ENCODE results near the gene RAD9B.

Gene RAD9B

DNA sequence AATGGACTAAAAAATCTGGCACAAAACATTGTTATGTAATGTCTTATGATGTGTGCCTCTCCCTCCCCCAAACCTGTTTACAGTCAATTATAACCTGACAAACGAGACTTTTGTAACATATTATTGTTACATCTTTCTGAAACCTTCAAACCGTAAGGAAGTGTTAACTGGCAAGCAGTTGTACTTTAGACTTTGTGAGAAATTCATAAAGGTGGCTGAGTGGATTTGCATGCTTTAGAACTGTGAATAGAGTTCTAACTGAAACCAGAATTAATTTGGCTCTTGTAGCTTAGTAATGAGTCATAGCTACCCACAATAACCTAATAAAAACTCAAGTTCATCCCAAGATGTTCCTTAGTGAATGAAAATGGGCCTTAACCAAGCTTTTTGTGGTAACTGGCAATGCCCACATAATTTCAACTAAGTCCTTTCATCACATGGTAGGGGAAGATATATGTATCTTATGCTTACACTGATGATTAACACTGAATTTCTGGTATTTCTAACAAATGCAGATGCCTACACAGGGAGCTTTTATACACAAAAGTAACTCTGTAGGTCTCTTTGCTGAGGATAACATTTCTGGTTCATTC lies 29.7 kb downstream of the RAD9B start:
- FAIRE-seq (no peak), DNase-seq (ENCODE audit: insufficient read length, low spot score) (no peak)
- TF ChIP-seq, protein P1, sequence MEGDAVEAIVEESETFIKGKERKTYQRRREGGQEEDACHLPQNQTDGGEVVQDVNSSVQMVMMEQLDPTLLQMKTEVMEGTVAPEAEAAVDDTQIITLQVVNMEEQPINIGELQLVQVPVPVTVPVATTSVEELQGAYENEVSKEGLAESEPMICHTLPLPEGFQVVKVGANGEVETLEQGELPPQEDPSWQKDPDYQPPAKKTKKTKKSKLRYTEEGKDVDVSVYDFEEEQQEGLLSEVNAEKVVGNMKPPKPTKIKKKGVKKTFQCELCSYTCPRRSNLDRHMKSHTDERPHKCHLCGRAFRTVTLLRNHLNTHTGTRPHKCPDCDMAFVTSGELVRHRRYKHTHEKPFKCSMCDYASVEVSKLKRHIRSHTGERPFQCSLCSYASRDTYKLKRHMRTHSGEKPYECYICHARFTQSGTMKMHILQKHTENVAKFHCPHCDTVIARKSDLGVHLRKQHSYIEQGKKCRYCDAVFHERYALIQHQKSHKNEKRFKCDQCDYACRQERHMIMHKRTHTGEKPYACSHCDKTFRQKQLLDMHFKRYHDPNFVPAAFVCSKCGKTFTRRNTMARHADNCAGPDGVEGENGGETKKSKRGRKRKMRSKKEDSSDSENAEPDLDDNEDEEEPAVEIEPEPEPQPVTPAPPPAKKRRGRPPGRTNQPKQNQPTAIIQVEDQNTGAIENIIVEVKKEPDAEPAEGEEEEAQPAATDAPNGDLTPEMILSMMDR (IDR thresholded peaks at IDR 0.05; ENCODE audit: insufficient read depth, missing control alignments), result no peak

DNA sequence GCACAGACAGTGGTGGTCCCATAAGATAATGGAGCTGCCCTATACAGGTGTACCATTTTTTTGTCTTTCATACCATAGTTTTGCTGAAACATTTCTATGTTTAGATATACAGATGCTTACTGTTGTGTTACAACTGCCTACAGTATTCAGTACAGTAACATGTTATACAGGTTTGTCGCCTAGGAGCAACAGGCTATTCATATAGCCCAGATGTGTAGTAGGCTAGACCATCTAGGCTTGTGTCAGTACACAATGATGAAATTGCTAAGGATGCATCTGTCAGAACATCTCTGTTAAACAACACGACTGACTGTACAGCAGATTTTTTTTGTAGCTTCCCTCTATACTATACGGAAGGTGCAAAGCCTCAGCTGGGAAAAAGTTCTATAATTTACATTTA lies 30.5 kb downstream of the RAD9B start:
- FAIRE-seq (no peak), DNase-seq (ENCODE audit: insufficient read length, low spot score) (no peak)
- TF ChIP-seq, protein P1 (IDR thresholded peaks at IDR 0.05; ENCODE audit: insufficient read depth, missing control alignments), result no peak

DNA sequence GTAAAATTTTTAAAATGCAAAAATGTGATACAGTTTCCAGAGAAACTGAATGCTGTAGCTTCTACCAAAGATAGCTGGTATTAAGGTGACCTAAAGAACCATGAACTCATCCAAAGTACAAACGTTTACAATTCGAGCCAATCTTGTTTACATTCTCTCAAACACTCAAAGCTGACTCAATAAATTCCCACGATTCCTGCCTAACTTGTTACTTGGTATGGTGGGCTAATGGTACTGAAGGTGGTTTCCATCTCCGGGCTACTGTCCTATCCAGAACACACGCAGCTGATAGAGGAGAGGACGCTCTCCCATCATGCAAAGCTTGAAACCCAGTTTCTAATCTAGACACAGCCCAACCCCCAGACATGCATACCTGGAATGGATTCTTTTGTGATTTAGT lies 31.5 kb downstream of the RAD9B start:
- TF ChIP-seq, protein P1 (IDR thresholded peaks at IDR 0.05; ENCODE audit: insufficient read depth, missing control alignments), result no peak
- FAIRE-seq, result no peak

DNA sequence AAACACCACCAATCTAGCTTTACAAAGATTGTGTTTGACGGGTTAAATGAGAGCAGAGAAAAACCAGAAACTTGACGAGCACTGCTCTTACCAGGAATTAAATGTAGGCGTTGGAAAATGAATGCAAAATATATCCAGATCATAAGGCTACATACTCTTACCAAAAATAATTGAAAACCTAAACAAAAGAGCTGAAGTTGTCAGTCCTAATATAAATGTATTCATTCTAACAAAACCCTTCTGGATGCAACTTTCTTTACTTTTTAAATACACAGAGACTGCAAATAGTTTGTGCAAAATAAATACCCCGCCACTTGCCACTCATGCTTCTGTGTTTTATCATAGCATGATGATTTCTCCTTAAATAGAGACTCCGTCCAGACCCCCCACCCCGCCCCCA lies 32.7 kb downstream of the RAD9B start:
- TF ChIP-seq, protein P1 (IDR thresholded peaks at IDR 0.05; ENCODE audit: insufficient read depth, missing control alignments), result no peak
- FAIRE-seq (no peak), DNase-seq (ENCODE audit: insufficient read length, low spot score) (no peak)

More for the DNA sequence above, 31.5 kb downstream of the RAD9B start:
- DNase-seq (ENCODE audit: insufficient read length, low spot score), result no peak

DNA sequence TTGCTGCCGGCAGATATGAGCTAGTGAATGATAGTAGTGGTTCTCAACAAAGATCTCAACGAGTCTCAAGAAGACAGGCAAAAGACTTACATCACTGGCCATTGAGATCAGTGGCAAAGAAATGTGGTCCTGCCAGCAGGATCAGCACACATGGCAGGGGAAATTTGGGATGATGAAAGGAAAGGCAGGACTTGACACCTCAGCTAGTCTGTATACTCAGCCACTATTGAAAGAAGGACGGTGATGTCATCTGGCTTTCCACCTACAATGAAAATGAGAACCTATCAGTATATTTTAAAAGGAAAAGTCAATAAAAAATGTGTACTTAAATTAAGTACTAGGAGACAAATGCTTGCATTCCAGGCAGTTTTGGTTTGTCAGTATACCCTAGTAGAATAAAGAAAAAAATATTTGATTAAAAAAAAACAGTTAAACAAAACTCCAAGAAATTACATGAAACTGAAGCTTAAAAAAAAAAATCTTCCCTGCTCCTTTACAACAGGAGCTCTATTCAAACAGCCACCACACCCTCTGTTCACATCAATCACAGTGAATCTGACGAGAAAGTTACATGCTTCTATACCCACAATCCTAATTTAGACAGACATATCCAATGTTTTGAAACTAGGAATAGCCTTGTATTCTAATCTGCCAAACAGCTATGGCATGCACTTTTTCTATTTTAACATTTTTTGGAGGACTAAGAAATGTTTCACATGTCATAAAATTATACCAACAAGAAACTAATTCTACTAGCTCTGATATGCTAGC lies 34.9 kb downstream of the RAD9B start:
- TF ChIP-seq, protein P1 (IDR thresholded peaks at IDR 0.05; ENCODE audit: insufficient read depth, missing control alignments), result no peak
- FAIRE-seq (no peak), DNase-seq (ENCODE audit: insufficient read length, low spot score) (no peak)

DNA sequence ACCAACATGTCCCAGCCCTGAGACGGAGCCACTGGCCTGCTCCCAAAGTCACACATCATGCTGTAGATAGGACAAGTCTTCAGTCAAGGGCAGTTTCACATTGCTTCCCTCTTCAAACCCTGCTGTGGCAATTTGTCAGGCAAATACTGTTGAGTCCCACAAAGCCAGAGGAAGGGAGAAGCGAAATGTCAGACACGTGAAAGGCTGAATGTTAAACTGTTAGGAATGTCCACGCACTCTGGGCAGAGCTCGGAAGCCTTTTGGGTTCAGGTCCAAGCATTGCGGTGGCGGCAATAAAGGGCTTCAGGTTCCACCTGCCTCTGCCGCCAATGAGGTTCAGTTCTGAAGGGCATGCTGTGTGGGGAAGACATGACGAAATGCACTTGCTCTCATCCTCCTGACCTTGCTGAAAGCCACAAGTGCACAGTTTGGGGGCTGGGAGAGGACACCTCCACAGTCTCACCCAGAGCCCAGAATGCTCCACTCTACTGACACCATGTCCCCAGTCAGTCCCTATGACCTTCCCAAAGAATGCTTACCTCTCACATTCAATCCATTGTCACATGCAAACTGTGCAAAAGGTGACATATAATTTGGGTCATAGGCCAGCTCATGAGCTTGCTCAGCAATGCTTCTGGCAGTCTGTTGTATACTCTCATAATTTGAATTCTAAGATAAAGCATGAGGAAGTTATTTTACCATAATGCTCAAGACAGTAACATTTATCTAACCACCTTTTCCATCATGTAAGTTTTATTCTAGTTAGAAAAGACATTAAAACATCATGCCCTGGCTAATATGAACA lies 35.7 kb downstream of the RAD9B start:
- FAIRE-seq (no peak), DNase-seq (ENCODE audit: insufficient read length, low spot score) (no peak)

More for the DNA sequence above, 35.7 kb downstream of the RAD9B start:
- TF ChIP-seq, protein P1 (IDR thresholded peaks at IDR 0.05; ENCODE audit: insufficient read depth, missing control alignments), result no peak

Data from D721Med (cell line).